Mammary microvascular endothelial cell (primary cell): ENCODE results near the gene ANKRD37. TPM values are rescaled to one million over a fixed set of nuclear protein-coding genes. Genes with fewer than 3 reads are reported as not detected.

ENCODE experiments used
- total RNA-seq: library from RNA; depleted of rRNA; stranded (reverse); fragments of >200 nt; gene quantifications from 2 replicates; pipeline ENCODE4 v1.2.3, GENCODE V29; 2015

Gene ANKRD37
- total RNA-seq = 4.0 and 10.1 TPM in 2 replicates

GRCh38 chr4:185396724-185397385 is at the start of gene ANKRD37:
ANKRD37 (plus strand) TSS chr4:185396841; CDS start chr4:185396924, 83 bp downstream.

GRCh38 chr4:185395238-185395955 is 1.2 kb upstream of the ANKRD37 start, which contains the start of gene LRP2BP:
LRP2BP (minus strand) TSS chr4:185395924; CDS start chr4:185378186, 17,738 bp downstream.

GRCh38 chr4:185425647-185426352 is 29.2 kb downstream of the ANKRD37 start, which contains the start of gene UFSP2:
UFSP2 (minus strand) TSS chr4:185425964; CDS start chr4:185425868, 96 bp downstream.

Other genes starting within 250 kb of the ANKRD37 start
- gene CFAP97, start 192.8 kb upstream of the ANKRD37 start, total RNA-seq = 25.9 and 29.3 TPM in 2 replicates
- 11.8 and 13.0 TPM in 2 replicates for gene SNX25, start 187.2 kb upstream of the ANKRD37 start, total RNA-seq
- gene LRP2BP, start 917 bp upstream of the ANKRD37 start, total RNA-seq = 0.15 and 1.1 TPM in 2 replicates
- gene UFSP2, start 29.1 kb downstream of the ANKRD37 start, total RNA-seq = 27.5 and 28.9 TPM in 2 replicates
- gene CCDC110, start 74.9 kb downstream of the ANKRD37 start, total RNA-seq = 0.13 and 1.2 TPM in 2 replicates
- 24.4 and 35.4 TPM in 2 replicates for gene PDLIM3, start 138.7 kb downstream of the ANKRD37 start, total RNA-seq